Measurements from ENCODE around the gene ENGASE.

The ENGASE gene

GRCh38 chr17:79043191-79043930, 31.3 kb upstream of the ENGASE start:
- Histone ChIP-seq H4K91ac (ENCODE audit: low read depth, low read length, poor library complexity) (peak overlapping the region; percentile 68), H4K8ac (ENCODE audit: low read depth, low read length) (peak overlapping the region; percentile 20), H3K27ac (replicated peaks; ENCODE audit: low read length) (no peak overlapping the region), H3K4ac (ENCODE audit: low read length) (peak overlapping the region; percentile 23), H2BK15ac (ENCODE audit: low read length) (no peak overlapping the region), H3K4me2 (ENCODE audit: insufficient read depth, low read length, poor library complexity, severe bottlenecking) (no peak overlapping the region), H2AK5ac (ENCODE audit: low read depth, low read length) (no peak overlapping the region), H3K79me1 (ENCODE audit: low read depth, low read length) (peaks cover 2% of the 10 kb centered on the region), H3K27me3 (ENCODE audit: control insufficient read depth in 3 of 3, insufficient read depth in 3 of 3, low read depth in 1 of 3, low read length in 3 of 3) (peaks cover 0 to 22% (median 2%) of the 10 kb centered on the region in 3 experiments), H2BK5ac (ENCODE audit: low read length) (no peak overlapping the region), H3K18ac (ENCODE audit: low read length) (peak overlapping the region; percentile 53), H2AFZ (ENCODE audit: low read length) (no peak overlapping the region), H3K14ac (ENCODE audit: low read length) (peak overlapping the region; percentile 58), H3K4me3 (ENCODE audit: low read length in 2 of 2) (peak overlapping the region in 1 of 2 donors; percentile 68), H2BK120ac (ENCODE audit: low read depth, low read length) (no peak overlapping the region), H3K4me1 (ENCODE audit: control insufficient read depth in 2 of 2, insufficient read depth in 1 of 2, low read depth in 1 of 2, low read length in 2 of 2) (peaks cover 0 to 8% of the 10 kb centered on the region in 2 donors), H3K23ac (ENCODE audit: low read depth, low read length, poor library complexity) (peak overlapping the region; percentile 68), H2BK12ac (ENCODE audit: low read length) (no peak overlapping the region), H3K9ac (ENCODE audit: low read depth, low read length, poor library complexity) (peak overlapping the region; percentile 88), H3K9me3 (replicated peaks in 1 of 2; ENCODE audit: control insufficient read depth in 2 of 2, insufficient read depth in 1 of 2, low read depth in 1 of 2, low read length in 2 of 2) (peaks cover 0 to 11% of the 10 kb centered on the region in 2 donors), H3K36me3 (replicated peaks in 1 of 2; ENCODE audit: control insufficient read depth in 2 of 2, insufficient read depth in 2 of 2, low read length in 2 of 2) (peaks cover 0 to 3% of the 10 kb centered on the region in 2 donors)
- DNase-seq (ENCODE audit: low spot score) = no peak
- no CpG with 5 or more reads among the region's 10 CpGs for WGBS, 2 donors (ENCODE audit: extremely low coverage in 2 of 2, insufficient read length in 2 of 2, insufficient replicate concordance in 1 of 2)

DNA sequence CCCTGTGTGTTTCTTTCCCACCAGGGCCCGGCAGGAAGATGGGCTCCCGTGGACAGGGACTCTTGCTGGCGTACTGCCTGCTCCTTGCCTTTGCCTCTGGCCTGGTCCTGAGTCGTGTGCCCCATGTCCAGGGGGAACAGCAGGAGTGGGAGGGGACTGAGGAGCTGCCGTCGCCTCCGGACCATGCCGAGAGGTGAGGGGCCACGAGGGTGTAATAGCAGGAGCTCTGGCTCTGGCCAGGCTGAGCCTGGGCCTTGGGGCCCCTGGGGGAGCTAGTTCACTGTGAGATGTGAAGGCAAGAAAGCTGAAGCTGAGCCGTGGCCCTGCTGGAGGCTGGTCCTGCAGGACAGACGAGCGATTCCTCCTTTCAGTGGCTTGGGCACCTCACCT, 30.7 kb upstream of the ENGASE start:
- Histone ChIP-seq H3K36me3 (replicated peaks in 1 of 2; ENCODE audit: control insufficient read depth in 2 of 2, insufficient read depth in 2 of 2, low read length in 2 of 2) (peaks cover 0 to 3% of the 10 kb centered on the region in 2 donors), H3K4me3 (ENCODE audit: low read length in 2 of 2) (no peak overlapping the region), H3K23ac (ENCODE audit: low read depth, low read length, poor library complexity) (no peak overlapping the region), H3K79me1 (ENCODE audit: low read depth, low read length) (peaks cover 2% of the 10 kb centered on the region), H3K27me3 (ENCODE audit: control insufficient read depth in 3 of 3, insufficient read depth in 3 of 3, low read depth in 1 of 3, low read length in 3 of 3) (peaks cover 0 to 20% (median 2%) of the 10 kb centered on the region in 3 experiments), H3K4me1 (ENCODE audit: control insufficient read depth in 2 of 2, insufficient read depth in 1 of 2, low read depth in 1 of 2, low read length in 2 of 2) (peaks cover 0 to 13% of the 10 kb centered on the region in 2 donors), H2BK15ac (ENCODE audit: low read length) (no peak overlapping the region), H4K91ac (ENCODE audit: low read depth, low read length, poor library complexity) (no peak overlapping the region), H3K9me3 (replicated peaks in 1 of 2; ENCODE audit: control insufficient read depth in 2 of 2, insufficient read depth in 1 of 2, low read depth in 1 of 2, low read length in 2 of 2) (peaks cover 0 to 11% of the 10 kb centered on the region in 2 donors), H3K4ac (ENCODE audit: low read length) (no peak overlapping the region), H4K8ac (ENCODE audit: low read depth, low read length) (no peak overlapping the region), H2AK5ac (ENCODE audit: low read depth, low read length) (no peak overlapping the region), H3K27ac (replicated peaks; ENCODE audit: low read length) (no peak overlapping the region), H3K9ac (ENCODE audit: low read depth, low read length, poor library complexity) (peak overlapping the region; percentile 38), H3K14ac (ENCODE audit: low read length) (peak overlapping the region; percentile 25), H2BK12ac (ENCODE audit: low read length) (no peak overlapping the region), H3K4me2 (ENCODE audit: insufficient read depth, low read length, poor library complexity, severe bottlenecking) (no peak overlapping the region), H2BK120ac (ENCODE audit: low read depth, low read length) (no peak overlapping the region), H2AFZ (ENCODE audit: low read length) (no peak overlapping the region), H2BK5ac (ENCODE audit: low read length) (no peak overlapping the region), H3K18ac (ENCODE audit: low read length) (peak overlapping the region; percentile 53)
- WGBS, 2 donors (ENCODE audit: extremely low coverage in 2 of 2, insufficient read length in 2 of 2, insufficient replicate concordance in 1 of 2) = no CpG with 5 or more reads among the region's 12 CpGs
- DNase-seq (ENCODE audit: low spot score) = no peak

GRCh38 chr17:79044462-79044861, 30.2 kb upstream of the ENGASE start:
- no peak overlapping the region for H3K9ac ChIP-seq (ENCODE audit: low read depth, low read length, poor library complexity)
- WGBS, 2 donors (ENCODE audit: extremely low coverage in 2 of 2, insufficient read length in 2 of 2, insufficient replicate concordance in 1 of 2) = no CpG with 5 or more reads among the region's 11 CpGs
- H4K8ac ChIP-seq (ENCODE audit: low read depth, low read length) = no peak overlapping the region
- peaks cover 2% of the 10 kb centered on the region for H3K79me1 ChIP-seq (ENCODE audit: low read depth, low read length)
- H3K4me3 ChIP-seq (ENCODE audit: low read length in 2 of 2) = no peak overlapping the region
- no peak overlapping the region for H2AK5ac ChIP-seq (ENCODE audit: low read depth, low read length)
- H3K9me3 ChIP-seq (replicated peaks in 1 of 2; ENCODE audit: control insufficient read depth in 2 of 2, insufficient read depth in 1 of 2, low read depth in 1 of 2, low read length in 2 of 2) = peaks cover 0 to 11% of the 10 kb centered on the region in 2 donors
- no peak overlapping the region for H4K91ac ChIP-seq (ENCODE audit: low read depth, low read length, poor library complexity)
- no peak for DNase-seq (ENCODE audit: low spot score)
- H2BK5ac ChIP-seq (ENCODE audit: low read length) = no peak overlapping the region
- H3K4me2 ChIP-seq (ENCODE audit: insufficient read depth, low read length, poor library complexity, severe bottlenecking) = no peak overlapping the region
- H2BK15ac ChIP-seq (ENCODE audit: low read length) = no peak overlapping the region
- no peak overlapping the region for H3K23ac ChIP-seq (ENCODE audit: low read depth, low read length, poor library complexity)
- no peak overlapping the region for H2BK120ac ChIP-seq (ENCODE audit: low read depth, low read length)
- H3K18ac ChIP-seq (ENCODE audit: low read length) = no peak overlapping the region
- no peak overlapping the region for H2AFZ ChIP-seq (ENCODE audit: low read length)
- no peak overlapping the region for H2BK12ac ChIP-seq (ENCODE audit: low read length)
- peaks cover 0 to 3% of the 10 kb centered on the region in 2 donors for H3K36me3 ChIP-seq (replicated peaks in 1 of 2; ENCODE audit: control insufficient read depth in 2 of 2, insufficient read depth in 2 of 2, low read length in 2 of 2)
- H3K14ac ChIP-seq (ENCODE audit: low read length) = no peak overlapping the region
- H3K27ac ChIP-seq (replicated peaks; ENCODE audit: low read length) = no peak overlapping the region
- no peak overlapping the region for H3K4ac ChIP-seq (ENCODE audit: low read length)
- peaks cover 0 to 17% of the 10 kb centered on the region in 2 donors for H3K4me1 ChIP-seq (ENCODE audit: control insufficient read depth in 2 of 2, insufficient read depth in 1 of 2, low read depth in 1 of 2, low read length in 2 of 2)
- H3K27me3 ChIP-seq (ENCODE audit: control insufficient read depth in 3 of 3, insufficient read depth in 3 of 3, low read depth in 1 of 3, low read length in 3 of 3) = peaks cover 0 to 23% (median 2%) of the 10 kb centered on the region in 3 experiments

DNA sequence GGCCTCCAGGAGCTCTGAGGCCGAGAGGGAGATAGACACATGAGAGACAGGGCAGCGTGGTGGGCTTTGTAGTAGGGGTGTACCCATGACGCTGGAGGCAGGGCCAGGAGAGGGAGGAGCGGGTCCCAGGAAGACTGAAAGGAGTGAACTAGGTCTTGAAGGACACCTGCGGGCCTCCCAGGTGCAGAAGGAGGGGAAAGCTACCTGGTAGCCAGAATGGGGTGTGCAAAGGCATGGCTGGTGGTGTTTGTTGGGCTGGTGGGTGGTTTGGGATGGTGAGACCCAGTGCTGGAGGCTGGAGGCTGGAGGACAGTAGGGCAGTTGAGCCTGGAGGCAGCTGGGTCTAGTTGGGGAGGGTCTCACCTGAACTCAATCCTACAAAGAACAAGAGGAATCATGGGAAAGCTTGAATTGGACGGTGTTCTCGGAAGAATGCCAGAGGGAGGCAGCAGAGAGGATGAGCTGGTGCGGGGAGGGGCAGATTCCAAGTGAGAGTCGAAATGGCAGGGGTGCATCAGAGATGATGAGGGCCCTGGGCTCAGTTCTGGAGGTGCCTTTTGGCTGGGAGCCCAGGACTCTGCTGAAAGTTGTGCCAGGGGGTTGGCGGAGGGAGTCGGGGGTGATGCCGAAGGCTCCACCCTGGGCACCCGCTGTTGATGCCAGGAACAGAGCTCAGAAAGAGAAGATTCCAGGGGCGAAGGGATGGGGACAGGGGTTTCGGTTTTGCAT, 29.5 kb upstream of the ENGASE start:
- Histone ChIP-seq H2BK12ac (ENCODE audit: low read length) (no peak overlapping the region), H2BK15ac (ENCODE audit: low read length) (no peak overlapping the region)

More for the DNA sequence above, 29.5 kb upstream of the ENGASE start:
- H3K18ac ChIP-seq (ENCODE audit: low read length) = no peak overlapping the region
- H3K4me3 ChIP-seq (ENCODE audit: low read length in 2 of 2) = no peak overlapping the region
- peaks cover 0 to 25% (median 2%) of the 10 kb centered on the region in 3 experiments for H3K27me3 ChIP-seq (ENCODE audit: control insufficient read depth in 3 of 3, insufficient read depth in 3 of 3, low read depth in 1 of 3, low read length in 3 of 3)
- H2AFZ ChIP-seq (ENCODE audit: low read length) = no peak overlapping the region
- H3K27ac ChIP-seq (replicated peaks; ENCODE audit: low read length) = no peak overlapping the region
- H3K4me1 ChIP-seq (ENCODE audit: control insufficient read depth in 2 of 2, insufficient read depth in 1 of 2, low read depth in 1 of 2, low read length in 2 of 2) = peaks cover 0 to 17% of the 10 kb centered on the region in 2 donors
- no peak overlapping the region for H3K14ac ChIP-seq (ENCODE audit: low read length)
- no peak overlapping the region for H2BK120ac ChIP-seq (ENCODE audit: low read depth, low read length)
- H4K91ac ChIP-seq (ENCODE audit: low read depth, low read length, poor library complexity) = no peak overlapping the region
- WGBS, 2 donors (ENCODE audit: extremely low coverage in 2 of 2, insufficient read length in 2 of 2, insufficient replicate concordance in 1 of 2) = no CpG with 5 or more reads among the region's 15 CpGs
- H3K79me1 ChIP-seq (ENCODE audit: low read depth, low read length) = peaks cover 2% of the 10 kb centered on the region
- H3K9ac ChIP-seq (ENCODE audit: low read depth, low read length, poor library complexity) = no peak overlapping the region
- no peak overlapping the region for H2AK5ac ChIP-seq (ENCODE audit: low read depth, low read length)
- H4K8ac ChIP-seq (ENCODE audit: low read depth, low read length) = no peak overlapping the region
- H3K4me2 ChIP-seq (ENCODE audit: insufficient read depth, low read length, poor library complexity, severe bottlenecking) = no peak overlapping the region
- peaks cover 0 to 11% of the 10 kb centered on the region in 2 donors for H3K9me3 ChIP-seq (replicated peaks in 1 of 2; ENCODE audit: control insufficient read depth in 2 of 2, insufficient read depth in 1 of 2, low read depth in 1 of 2, low read length in 2 of 2)
- DNase-seq (ENCODE audit: low spot score) = no peak
- H3K23ac ChIP-seq (ENCODE audit: low read depth, low read length, poor library complexity) = no peak overlapping the region
- H2BK5ac ChIP-seq (ENCODE audit: low read length) = no peak overlapping the region
- peaks cover 0 to 3% of the 10 kb centered on the region in 2 donors for H3K36me3 ChIP-seq (replicated peaks in 1 of 2; ENCODE audit: control insufficient read depth in 2 of 2, insufficient read depth in 2 of 2, low read length in 2 of 2)
- H3K4ac ChIP-seq (ENCODE audit: low read length) = no peak overlapping the region

All from neuronal stem cell (in vitro differentiated cells).